HEK293 (cell line): ENCODE data around the gene CSNK2A1.
A peak's percentile ranks its signal among the peaks of the same experiment; 100 is the strongest.

ENCODE experiments used
- HOXD13 ChIP-seq: sonication (generic); formaldehyde crosslinking; IDR thresholded peaks from 2 replicates; pipeline ENCODE4 v1.8.0; 2022; ENCODE audit warnings: missing genetic modification reagents, borderline replicate concordance
- MEIS1 ChIP-seq: sonication (generic); formaldehyde crosslinking; IDR thresholded peaks from 2 replicates; pipeline ENCODE4 v1.8.1; 2022; ENCODE audit warnings: missing genetic modification reagents, mild to moderate bottlenecking, borderline replicate concordance
- ZBTB7A ChIP-seq: fragments of 450-650 bp; formaldehyde crosslinking; IDR thresholded peaks from 2 replicates; pipeline ENCODE4 v1.5.1; 2016; ENCODE audit warnings: low read depth, missing biosample characterization, missing genetic modification characterization
- ZNF121 ChIP-seq: fragments of 450-650 bp; formaldehyde crosslinking; IDR thresholded peaks from 2 replicates; pipeline ENCODE4 v1.5.1; 2016; ENCODE audit warnings: missing biosample characterization, missing genetic modification characterization
- ZNF16 ChIP-seq: fragments of 450-650 bp; formaldehyde crosslinking; IDR thresholded peaks from 2 replicates; pipeline ENCODE4 v1.5.1; 2016; ENCODE audit warnings: low read depth, missing biosample characterization, missing genetic modification characterization
- ZNF211 ChIP-seq: fragments of 450-650 bp; formaldehyde crosslinking; IDR thresholded peaks from 2 replicates; pipeline ENCODE4 v1.5.1; 2016; ENCODE audit warnings: low read depth, missing biosample characterization, missing genetic modification characterization
- ZNF214 ChIP-seq: fragments of 450-650 bp; formaldehyde crosslinking; IDR thresholded peaks from 2 replicates; pipeline ENCODE4 v1.5.1; 2017; ENCODE audit warnings: missing biosample characterization, mild to moderate bottlenecking, missing genetic modification characterization, borderline replicate concordance
- ZNF335 ChIP-seq: fragments of 450-650 bp; formaldehyde crosslinking; conservative IDR thresholded peaks from 2 replicates; pipeline ENCODE4 v1.5.1; 2016; ENCODE audit warnings: missing biosample characterization, missing genetic modification characterization
- ZNF561 ChIP-seq: fragments of 450-650 bp; IDR thresholded peaks from 2 replicates; pipeline ENCODE4 v1.5.1; 2018; ENCODE audit warnings: missing biosample characterization, missing genetic modification characterization, borderline replicate concordance
- ZNF664 ChIP-seq: fragments of 450-650 bp; formaldehyde crosslinking; IDR thresholded peaks from 2 replicates; pipeline ENCODE4 v1.5.1; 2016; ENCODE audit warnings: missing biosample characterization, missing genetic modification characterization
- ZNF701 ChIP-seq: fragments of 450-650 bp; formaldehyde crosslinking; IDR thresholded peaks from 2 replicates; pipeline ENCODE4 v1.5.1; 2016; ENCODE audit warnings: missing biosample characterization, missing genetic modification characterization
- ZNF768 ChIP-seq: fragments of 450-650 bp; formaldehyde crosslinking; IDR thresholded peaks from 2 replicates; pipeline ENCODE4 v1.5.1; 2018; ENCODE audit warnings: missing biosample characterization, mild to moderate bottlenecking, missing genetic modification characterization
- ZNF843 ChIP-seq: fragments of 450-650 bp; formaldehyde crosslinking; IDR thresholded peaks from 2 replicates; pipeline ENCODE4 v1.5.1; 2016; ENCODE audit warnings: missing biosample characterization, missing genetic modification characterization
- TF ChIP-seq, protein P1 (sequence below): fragments of 450-650 bp; formaldehyde crosslinking; IDR thresholded peaks from 2 replicates; pipeline ENCODE4 v1.5.1; 2016; ENCODE audit warnings: missing biosample characterization, missing genetic modification characterization
- TF ChIP-seq, protein P2 (sequence below): fragments of 450-650 bp; formaldehyde crosslinking; IDR thresholded peaks from 2 replicates; pipeline ENCODE4 v1.5.1; 2017; ENCODE audit warnings: missing biosample characterization, missing genetic modification characterization
- TF ChIP-seq, protein P3 (sequence below): fragments of 450-650 bp; formaldehyde crosslinking; IDR thresholded peaks from 2 replicates; pipeline ENCODE4 v1.5.1; 2016; ENCODE audit warnings: missing biosample characterization, missing genetic modification characterization
- TF ChIP-seq, protein P4 (sequence below): fragments of 450-650 bp; formaldehyde crosslinking; IDR thresholded peaks from 2 replicates; pipeline ENCODE4 v1.5.1; 2016; ENCODE audit warnings: missing biosample characterization, missing genetic modification characterization
- TF ChIP-seq, protein P5 (sequence below): fragments of 450-650 bp; formaldehyde crosslinking; IDR thresholded peaks from 2 replicates; pipeline ENCODE4 v1.5.1; 2016; ENCODE audit warnings: missing biosample characterization, missing genetic modification characterization
- TF ChIP-seq, protein P6 (sequence below): fragments of 450-650 bp; formaldehyde crosslinking; conservative IDR thresholded peaks from 2 replicates; pipeline ENCODE4 v1.5.1; 2016; ENCODE audit warnings: low read depth, missing biosample characterization, missing genetic modification characterization

The CSNK2A1 gene

DNA sequence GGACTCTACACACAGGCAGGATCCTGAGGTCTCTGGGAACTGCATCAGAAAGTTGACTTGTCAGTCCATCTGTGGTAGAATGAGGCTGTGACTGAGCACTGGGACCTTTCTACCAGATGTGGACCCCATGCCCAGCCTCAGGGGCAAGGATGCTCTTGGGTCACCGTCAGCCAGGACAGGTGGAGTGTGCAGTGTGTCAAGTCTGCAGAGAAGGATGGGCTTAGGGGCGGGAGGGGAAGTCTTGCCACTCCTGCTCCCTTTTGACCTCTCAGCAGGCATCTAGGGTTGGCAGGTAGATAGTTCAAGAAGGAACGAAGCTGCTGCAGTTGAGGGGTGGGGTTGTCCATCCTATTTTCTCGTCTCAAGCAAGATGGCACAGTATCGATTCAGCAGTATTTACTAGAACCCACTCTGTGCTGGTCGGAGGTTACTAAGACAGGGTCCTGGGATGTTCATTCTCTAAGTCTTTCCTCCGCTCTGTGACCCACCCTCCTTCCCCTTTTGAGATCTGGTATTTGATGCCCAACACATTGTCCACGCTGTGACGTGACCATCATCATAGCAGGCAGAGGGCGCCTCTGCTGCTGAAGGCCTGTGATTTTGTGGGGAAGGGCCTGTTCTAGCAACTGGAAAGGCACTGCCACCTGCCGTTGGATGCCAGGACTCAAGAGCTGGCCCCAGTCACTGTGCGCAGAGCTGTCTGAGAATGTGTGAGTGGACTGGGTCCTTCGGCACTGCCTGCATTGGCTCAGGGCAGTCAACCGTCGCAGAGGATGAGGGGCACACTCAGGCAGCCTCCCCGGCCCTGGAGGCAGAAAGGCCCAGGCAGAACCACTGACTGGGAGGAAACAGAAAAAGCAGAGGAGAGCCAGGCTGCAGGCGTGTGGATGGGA is 112.3 kb downstream of the CSNK2A1 start (continued):
- TF ChIP-seq ZNF121 (tag by site-specific recombination): no peak
- no peak for TF ChIP-seq ZNF701 (tag by site-specific recombination)
- no peak for TF ChIP-seq ZNF211
- TF ChIP-seq ZNF16 (tag by site-specific recombination): no peak
- TF ChIP-seq, protein P1, sequence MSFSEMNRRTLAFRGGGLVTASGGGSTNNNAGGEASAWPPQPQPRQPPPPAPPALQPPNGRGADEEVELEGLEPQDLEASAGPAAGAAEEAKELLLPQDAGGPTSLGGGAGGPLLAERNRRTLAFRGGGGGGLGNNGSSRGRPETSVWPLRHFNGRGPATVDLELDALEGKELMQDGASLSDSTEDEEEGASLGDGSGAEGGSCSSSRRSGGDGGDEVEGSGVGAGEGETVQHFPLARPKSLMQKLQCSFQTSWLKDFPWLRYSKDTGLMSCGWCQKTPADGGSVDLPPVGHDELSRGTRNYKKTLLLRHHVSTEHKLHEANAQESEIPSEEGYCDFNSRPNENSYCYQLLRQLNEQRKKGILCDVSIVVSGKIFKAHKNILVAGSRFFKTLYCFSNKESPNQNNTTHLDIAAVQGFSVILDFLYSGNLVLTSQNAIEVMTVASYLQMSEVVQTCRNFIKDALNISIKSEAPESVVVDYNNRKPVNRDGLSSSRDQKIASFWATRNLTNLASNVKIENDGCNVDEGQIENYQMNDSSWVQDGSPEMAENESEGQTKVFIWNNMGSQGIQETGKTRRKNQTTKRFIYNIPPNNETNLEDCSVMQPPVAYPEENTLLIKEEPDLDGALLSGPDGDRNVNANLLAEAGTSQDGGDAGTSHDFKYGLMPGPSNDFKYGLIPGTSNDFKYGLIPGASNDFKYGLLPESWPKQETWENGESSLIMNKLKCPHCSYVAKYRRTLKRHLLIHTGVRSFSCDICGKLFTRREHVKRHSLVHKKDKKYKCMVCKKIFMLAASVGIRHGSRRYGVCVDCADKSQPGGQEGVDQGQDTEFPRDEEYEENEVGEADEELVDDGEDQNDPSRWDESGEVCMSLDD (tag by site-specific recombination): no peak
- TF ChIP-seq, protein P2, sequence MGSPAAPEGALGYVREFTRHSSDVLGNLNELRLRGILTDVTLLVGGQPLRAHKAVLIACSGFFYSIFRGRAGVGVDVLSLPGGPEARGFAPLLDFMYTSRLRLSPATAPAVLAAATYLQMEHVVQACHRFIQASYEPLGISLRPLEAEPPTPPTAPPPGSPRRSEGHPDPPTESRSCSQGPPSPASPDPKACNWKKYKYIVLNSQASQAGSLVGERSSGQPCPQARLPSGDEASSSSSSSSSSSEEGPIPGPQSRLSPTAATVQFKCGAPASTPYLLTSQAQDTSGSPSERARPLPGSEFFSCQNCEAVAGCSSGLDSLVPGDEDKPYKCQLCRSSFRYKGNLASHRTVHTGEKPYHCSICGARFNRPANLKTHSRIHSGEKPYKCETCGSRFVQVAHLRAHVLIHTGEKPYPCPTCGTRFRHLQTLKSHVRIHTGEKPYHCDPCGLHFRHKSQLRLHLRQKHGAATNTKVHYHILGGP (tag by site-specific recombination): no peak
- TF ChIP-seq ZNF335: peak; percentile 45
- no peak for TF ChIP-seq ZNF768 (tag by site-specific recombination)
- TF ChIP-seq, protein P3, sequence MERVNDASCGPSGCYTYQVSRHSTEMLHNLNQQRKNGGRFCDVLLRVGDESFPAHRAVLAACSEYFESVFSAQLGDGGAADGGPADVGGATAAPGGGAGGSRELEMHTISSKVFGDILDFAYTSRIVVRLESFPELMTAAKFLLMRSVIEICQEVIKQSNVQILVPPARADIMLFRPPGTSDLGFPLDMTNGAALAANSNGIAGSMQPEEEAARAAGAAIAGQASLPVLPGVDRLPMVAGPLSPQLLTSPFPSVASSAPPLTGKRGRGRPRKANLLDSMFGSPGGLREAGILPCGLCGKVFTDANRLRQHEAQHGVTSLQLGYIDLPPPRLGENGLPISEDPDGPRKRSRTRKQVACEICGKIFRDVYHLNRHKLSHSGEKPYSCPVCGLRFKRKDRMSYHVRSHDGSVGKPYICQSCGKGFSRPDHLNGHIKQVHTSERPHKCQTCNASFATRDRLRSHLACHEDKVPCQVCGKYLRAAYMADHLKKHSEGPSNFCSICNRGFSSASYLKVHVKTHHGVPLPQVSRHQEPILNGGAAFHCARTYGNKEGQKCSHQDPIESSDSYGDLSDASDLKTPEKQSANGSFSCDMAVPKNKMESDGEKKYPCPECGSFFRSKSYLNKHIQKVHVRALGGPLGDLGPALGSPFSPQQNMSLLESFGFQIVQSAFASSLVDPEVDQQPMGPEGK (tag by site-specific recombination): no peak
- no peak for TF ChIP-seq ZBTB7A (tag by site-specific recombination)
- TF ChIP-seq ZNF214 (tag by site-specific recombination): no peak
- no peak for TF ChIP-seq ZNF843
- no peak for TF ChIP-seq MEIS1 (CRISPR knock-in tag)
- TF ChIP-seq ZNF561 (tag by site-specific recombination): no peak
- TF ChIP-seq, protein P4, sequence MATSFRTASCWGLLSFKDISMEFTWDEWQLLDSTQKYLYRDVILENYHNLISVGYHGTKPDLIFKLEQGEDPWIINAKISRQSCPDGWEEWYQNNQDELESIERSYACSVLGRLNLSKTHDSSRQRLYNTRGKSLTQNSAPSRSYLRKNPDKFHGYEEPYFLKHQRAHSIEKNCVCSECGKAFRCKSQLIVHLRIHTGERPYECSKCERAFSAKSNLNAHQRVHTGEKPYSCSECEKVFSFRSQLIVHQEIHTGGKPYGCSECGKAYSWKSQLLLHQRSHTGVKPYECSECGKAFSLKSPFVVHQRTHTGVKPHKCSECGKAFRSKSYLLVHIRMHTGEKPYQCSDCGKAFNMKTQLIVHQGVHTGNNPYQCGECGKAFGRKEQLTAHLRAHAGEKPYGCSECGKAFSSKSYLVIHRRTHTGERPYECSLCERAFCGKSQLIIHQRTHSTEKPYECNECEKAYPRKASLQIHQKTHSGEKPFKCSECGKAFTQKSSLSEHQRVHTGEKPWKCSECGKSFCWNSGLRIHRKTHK (tag by site-specific recombination): no peak
- TF ChIP-seq HOXD13 (CRISPR knock-in tag): no peak
- TF ChIP-seq, protein P5, sequence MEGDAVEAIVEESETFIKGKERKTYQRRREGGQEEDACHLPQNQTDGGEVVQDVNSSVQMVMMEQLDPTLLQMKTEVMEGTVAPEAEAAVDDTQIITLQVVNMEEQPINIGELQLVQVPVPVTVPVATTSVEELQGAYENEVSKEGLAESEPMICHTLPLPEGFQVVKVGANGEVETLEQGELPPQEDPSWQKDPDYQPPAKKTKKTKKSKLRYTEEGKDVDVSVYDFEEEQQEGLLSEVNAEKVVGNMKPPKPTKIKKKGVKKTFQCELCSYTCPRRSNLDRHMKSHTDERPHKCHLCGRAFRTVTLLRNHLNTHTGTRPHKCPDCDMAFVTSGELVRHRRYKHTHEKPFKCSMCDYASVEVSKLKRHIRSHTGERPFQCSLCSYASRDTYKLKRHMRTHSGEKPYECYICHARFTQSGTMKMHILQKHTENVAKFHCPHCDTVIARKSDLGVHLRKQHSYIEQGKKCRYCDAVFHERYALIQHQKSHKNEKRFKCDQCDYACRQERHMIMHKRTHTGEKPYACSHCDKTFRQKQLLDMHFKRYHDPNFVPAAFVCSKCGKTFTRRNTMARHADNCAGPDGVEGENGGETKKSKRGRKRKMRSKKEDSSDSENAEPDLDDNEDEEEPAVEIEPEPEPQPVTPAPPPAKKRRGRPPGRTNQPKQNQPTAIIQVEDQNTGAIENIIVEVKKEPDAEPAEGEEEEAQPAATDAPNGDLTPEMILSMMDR (tag by site-specific recombination): peak; percentile 98
- TF ChIP-seq ZNF664 (tag by site-specific recombination): no peak
- TF ChIP-seq, protein P6, sequence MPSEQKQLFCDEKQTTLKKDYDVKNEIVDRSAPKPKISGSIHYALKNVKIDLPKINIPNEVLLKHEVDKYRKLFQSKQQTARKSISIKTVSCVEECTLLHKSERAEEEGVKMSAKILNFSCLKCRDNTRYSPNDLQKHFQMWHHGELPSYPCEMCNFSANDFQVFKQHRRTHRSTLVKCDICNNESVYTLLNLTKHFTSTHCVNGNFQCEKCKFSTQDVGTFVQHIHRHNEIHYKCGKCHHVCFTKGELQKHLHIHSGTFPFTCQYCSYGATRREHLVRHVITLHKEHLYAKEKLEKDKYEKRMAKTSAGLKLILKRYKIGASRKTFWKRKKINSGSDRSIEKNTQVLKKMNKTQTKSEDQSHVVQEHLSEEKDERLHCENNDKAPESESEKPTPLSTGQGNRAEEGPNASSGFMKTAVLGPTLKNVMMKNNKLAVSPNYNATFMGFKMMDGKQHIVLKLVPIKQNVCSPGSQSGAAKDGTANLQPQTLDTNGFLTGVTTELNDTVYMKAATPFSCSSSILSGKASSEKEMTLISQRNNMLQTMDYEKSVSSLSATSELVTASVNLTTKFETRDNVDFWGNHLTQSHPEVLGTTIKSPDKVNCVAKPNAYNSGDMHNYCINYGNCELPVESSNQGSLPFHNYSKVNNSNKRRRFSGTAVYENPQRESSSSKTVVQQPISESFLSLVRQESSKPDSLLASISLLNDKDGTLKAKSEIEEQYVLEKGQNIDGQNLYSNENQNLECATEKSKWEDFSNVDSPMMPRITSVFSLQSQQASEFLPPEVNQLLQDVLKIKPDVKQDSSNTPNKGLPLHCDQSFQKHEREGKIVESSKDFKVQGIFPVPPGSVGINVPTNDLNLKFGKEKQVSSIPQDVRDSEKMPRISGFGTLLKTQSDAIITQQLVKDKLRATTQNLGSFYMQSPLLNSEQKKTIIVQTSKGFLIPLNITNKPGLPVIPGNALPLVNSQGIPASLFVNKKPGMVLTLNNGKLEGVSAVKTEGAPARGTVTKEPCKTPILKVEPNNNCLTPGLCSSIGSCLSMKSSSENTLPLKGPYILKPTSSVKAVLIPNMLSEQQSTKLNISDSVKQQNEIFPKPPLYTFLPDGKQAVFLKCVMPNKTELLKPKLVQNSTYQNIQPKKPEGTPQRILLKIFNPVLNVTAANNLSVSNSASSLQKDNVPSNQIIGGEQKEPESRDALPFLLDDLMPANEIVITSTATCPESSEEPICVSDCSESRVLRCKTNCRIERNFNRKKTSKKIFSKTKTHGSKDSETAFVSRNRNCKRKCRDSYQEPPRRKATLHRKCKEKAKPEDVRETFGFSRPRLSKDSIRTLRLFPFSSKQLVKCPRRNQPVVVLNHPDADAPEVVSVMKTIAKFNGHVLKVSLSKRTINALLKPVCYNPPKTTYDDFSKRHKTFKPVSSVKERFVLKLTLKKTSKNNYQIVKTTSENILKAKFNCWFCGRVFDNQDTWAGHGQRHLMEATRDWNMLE (tag by site-specific recombination): no peak
